ENCODE results near the gene THBS2. TPM values are rescaled to one million over a fixed set of nuclear protein-coding genes. Genes with fewer than 3 reads are reported as not detected.

Gene THBS2
- total RNA-seq, 3 donors from 2014 or later (not counting 1 experiment from before 2014, with no cell fraction given): not detected

DNA sequence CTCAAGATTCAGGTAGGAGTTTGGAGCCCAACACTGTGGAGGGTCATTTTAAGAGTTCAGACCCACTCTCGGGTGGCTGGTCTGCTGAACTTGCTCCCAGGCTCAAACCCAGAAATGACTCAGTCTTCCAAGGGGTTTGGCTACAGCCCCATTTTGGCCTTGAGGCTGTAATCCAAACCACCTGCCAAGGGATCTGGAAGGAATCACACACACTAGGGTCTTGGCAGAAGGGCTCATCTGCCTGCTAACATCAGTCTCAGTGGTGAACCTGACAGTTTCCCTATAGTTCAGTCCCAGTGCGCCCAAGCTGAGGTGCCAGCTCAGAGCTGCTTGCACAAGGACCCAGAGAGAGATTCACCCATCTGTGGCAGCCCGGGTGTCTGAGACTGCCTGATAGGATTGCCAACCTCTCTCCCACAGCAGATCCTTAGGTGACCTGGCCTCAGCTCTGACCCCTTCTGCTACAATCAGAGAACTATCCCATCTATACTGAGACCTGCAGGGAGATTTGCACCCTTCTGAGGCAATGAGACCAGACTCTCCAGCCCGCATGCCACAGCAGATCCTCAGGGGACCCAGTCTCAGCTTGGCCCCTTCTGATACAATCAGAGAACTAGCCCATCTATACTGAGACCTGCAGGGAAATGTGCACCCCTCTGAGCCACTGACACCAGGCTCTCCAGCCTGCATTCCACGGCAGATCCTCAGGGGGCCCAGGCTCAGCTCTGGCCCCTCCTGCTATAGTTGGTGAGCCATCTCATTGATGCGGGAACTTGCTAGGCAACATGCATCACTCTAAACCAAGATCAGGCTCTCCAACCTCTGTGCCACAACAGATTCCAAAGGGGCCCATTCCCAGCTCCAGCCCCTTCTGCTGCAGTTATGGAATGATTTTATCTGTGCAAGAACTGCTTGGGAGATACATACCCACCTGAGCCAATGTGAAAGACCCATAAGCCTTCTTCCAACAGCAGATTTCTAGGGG lies 48.2 kb downstream of the THBS2 start:
- H3K27me3 ChIP-seq (ENCODE audit: control insufficient read depth, insufficient read depth, low read length): peaks cover 2% of the 10 kb centered on the region
- no peaks in the 10 kb centered on the region for H3K4me1 ChIP-seq (ENCODE audit: control insufficient read depth, insufficient read depth, low read length)
- peaks cover 0 to 5% of the 10 kb centered on the region in 2 donors for H3K4me1 Mint-ChIP-seq
- ATAC-seq (no peak), DNase-seq (no peak)
- intact Hi-C loops (cut with micrococcal nuclease): no loop called here
- TF ChIP-seq, protein P1, sequence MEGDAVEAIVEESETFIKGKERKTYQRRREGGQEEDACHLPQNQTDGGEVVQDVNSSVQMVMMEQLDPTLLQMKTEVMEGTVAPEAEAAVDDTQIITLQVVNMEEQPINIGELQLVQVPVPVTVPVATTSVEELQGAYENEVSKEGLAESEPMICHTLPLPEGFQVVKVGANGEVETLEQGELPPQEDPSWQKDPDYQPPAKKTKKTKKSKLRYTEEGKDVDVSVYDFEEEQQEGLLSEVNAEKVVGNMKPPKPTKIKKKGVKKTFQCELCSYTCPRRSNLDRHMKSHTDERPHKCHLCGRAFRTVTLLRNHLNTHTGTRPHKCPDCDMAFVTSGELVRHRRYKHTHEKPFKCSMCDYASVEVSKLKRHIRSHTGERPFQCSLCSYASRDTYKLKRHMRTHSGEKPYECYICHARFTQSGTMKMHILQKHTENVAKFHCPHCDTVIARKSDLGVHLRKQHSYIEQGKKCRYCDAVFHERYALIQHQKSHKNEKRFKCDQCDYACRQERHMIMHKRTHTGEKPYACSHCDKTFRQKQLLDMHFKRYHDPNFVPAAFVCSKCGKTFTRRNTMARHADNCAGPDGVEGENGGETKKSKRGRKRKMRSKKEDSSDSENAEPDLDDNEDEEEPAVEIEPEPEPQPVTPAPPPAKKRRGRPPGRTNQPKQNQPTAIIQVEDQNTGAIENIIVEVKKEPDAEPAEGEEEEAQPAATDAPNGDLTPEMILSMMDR (IDR thresholded peaks at IDR 0.05): no peak
- H3K27me3 Mint-ChIP-seq (ENCODE audit: low read depth in 2 of 2): peaks cover 8 to 22% of the 10 kb centered on the region in 2 donors
- H3K36me3 ChIP-seq (ENCODE audit: control insufficient read depth, insufficient read depth, low read length): no peaks in the 10 kb centered on the region
- H3K9me3 ChIP-seq (ENCODE audit: control insufficient read depth, insufficient read depth, low read length): peaks cover 10% of the 10 kb centered on the region
- peaks cover 35% of the 10 kb centered on the region for H3K36me3 Mint-ChIP-seq
- H3K4me3 ChIP-seq (ENCODE audit: low read length): no peak overlapping the region
- WGBS (ENCODE audit: insufficient coverage): 94% methylated on average over 6 of the region's 6 CpGs
- no peak overlapping the region for H3K27ac Mint-ChIP-seq
- H3K27ac ChIP-seq (ENCODE audit: low read length): no peak overlapping the region
- no peak overlapping the region for H3K4me3 Mint-ChIP-seq
- H3K9me3 Mint-ChIP-seq: peaks cover 7 to 16% of the 10 kb centered on the region in 2 donors

DNA sequence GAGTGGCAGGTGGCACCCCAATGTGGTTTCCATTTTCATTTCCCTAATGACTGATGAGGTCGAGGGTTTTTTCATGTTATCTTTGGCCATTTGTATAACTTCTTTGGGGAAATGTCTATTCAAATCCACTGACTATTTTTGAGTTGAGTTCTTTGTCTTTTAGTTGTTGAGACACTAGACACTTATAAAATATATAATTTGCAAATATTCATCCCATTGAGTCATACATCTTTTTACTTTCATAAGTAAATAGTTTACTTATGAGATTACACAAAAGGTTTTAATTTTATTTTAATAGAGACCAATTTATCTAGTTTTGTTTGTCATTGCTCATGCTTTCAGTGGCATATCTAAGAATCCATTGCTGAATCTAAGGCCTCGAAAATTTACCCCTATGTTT lies 49.5 kb downstream of the THBS2 start:
- WGBS (ENCODE audit: insufficient coverage): no CpG with 5 or more reads among the region's 2 CpGs
- Histone ChIP-seq H3K27ac (ENCODE audit: low read length) (no peak overlapping the region), H3K9me3 (ENCODE audit: control insufficient read depth, insufficient read depth, low read length) (peaks cover 10% of the 10 kb centered on the region), H3K36me3 (ENCODE audit: control insufficient read depth, insufficient read depth, low read length) (no peaks in the 10 kb centered on the region), H3K4me1 (ENCODE audit: control insufficient read depth, insufficient read depth, low read length) (no peaks in the 10 kb centered on the region), H3K4me3 (ENCODE audit: low read length) (no peak overlapping the region), H3K27me3 (ENCODE audit: control insufficient read depth, insufficient read depth, low read length) (peaks cover 2% of the 10 kb centered on the region)
- H3K4me1 Mint-ChIP-seq: peaks cover 0 to 5% of the 10 kb centered on the region in 2 donors
- H3K27me3 Mint-ChIP-seq (ENCODE audit: low read depth in 2 of 2): peaks cover 6 to 10% of the 10 kb centered on the region in 2 donors
- TF ChIP-seq, protein P1 (IDR thresholded peaks at IDR 0.05): no peak
- peaks cover 7 to 16% of the 10 kb centered on the region in 2 donors for H3K9me3 Mint-ChIP-seq
- intact Hi-C loops (cut with micrococcal nuclease): no loop called here
- DNase-seq (no peak), ATAC-seq (no peak)
- H3K27ac Mint-ChIP-seq: no peak overlapping the region
- peaks cover 23% of the 10 kb centered on the region for H3K36me3 Mint-ChIP-seq
- no peak overlapping the region for H3K4me3 Mint-ChIP-seq

DNA sequence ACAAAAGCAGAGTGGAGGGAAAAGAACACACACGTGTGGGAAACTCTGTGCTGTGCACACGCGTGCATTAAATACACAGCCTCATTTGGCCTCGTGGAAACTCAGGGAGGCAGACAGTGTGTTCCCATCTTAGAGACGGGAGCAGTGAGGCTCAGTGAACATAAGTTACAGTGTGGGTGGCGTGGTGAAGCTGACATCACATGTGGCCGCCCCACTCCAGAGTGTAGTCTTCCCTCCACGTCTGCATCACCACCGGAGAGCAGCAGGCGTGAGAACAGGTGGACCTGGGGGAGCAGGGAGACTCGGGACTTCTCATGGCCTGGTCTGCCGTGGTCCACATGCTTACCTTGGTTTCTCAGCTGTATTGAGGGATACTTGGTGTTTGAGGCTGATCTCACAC lies 51.7 kb downstream of the THBS2 start:
- ATAC-seq (no peak), DNase-seq (no peak)
- peaks cover 7% of the 10 kb centered on the region for H3K9me3 ChIP-seq (ENCODE audit: control insufficient read depth, insufficient read depth, low read length)
- Mint-ChIP-seq H3K9me3 (peaks cover 3 to 5% of the 10 kb centered on the region in 2 donors), H3K4me3 (no peak overlapping the region), H3K27ac (no peak overlapping the region), H3K4me1 (no peaks in the 10 kb centered on the region), H3K27me3 (ENCODE audit: low read depth in 2 of 2) (peaks cover 0 to 3% of the 10 kb centered on the region in 2 donors), H3K36me3 (peaks cover 8% of the 10 kb centered on the region)
- H3K4me1 ChIP-seq (ENCODE audit: control insufficient read depth, insufficient read depth, low read length): no peaks in the 10 kb centered on the region
- WGBS (ENCODE audit: insufficient coverage): 90% methylated on average over 12 of the region's 12 CpGs
- H3K27ac ChIP-seq (ENCODE audit: low read length): no peak overlapping the region
- H3K36me3 ChIP-seq (ENCODE audit: control insufficient read depth, insufficient read depth, low read length): no peaks in the 10 kb centered on the region
- TF ChIP-seq, protein P1 (IDR thresholded peaks at IDR 0.05): no peak
- no peak overlapping the region for H3K4me3 ChIP-seq (ENCODE audit: low read length)
- intact Hi-C loops (cut with micrococcal nuclease): no loop called here
- H3K27me3 ChIP-seq (ENCODE audit: control insufficient read depth, insufficient read depth, low read length): peaks cover 2% of the 10 kb centered on the region

Data from natural killer cell (primary cell).